Stimulated activated CD4-positive, alpha-beta T cell treated with anti-CD3 and anti-CD28 coated beads, Interleukin-1b, Interleukin-23, amount 100 ng/mL, for 4 hours (primary cell): Measurements from ENCODE around the gene TGFA.

Experiments
- DNase-seq, 2 donors: peaks; one replicate each; pipeline ENCODE4 v3.0.0-alpha.2; 2020; ENCODE audit warnings: low read depth in 2 of 2

Gene TGFA

DNA sequence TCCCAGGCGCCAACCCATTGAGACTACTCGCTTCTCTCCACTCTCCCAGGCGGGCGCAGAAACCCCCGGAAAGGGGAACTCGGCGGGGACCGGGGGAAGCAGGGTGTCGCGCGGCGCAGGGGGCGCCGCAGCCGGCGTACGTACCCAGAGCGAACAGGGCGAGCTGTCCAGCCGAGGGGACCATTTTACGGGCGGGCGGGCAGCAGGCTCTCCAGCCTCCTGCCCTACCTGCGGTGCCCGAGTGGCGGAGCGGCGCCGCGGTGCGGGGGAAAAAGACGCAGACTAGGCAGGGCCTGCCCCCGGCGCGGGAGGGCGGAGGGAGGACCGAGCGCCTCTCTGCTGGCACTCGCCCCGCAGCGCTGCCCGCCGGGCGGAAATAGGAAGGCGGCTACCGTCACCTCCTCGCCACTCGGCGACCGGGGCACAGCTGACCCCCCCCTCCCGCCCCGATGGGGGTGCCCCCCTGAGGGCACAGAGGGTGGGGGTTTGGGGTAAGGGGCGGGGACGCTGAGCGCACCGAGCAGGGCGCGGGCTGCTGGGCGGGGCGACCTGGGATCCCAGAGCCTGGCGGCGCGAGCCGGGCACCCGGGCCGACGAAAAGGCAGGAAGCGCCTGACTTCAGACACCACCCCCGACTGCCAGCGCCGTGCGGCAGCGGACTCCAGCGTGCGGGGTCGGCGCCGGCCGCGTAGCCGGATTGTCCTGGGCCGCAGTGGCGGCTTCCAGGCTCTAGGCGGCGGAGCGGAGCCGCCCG is at the start of gene TGFA:
TSS of gene TGFA (minus strand) at position 243 of the 754 bp plus-strand sequence. CDS start at position 184, 59 bp downstream.
- peak; percentile 41 to 62 for DNase-seq

DNA sequence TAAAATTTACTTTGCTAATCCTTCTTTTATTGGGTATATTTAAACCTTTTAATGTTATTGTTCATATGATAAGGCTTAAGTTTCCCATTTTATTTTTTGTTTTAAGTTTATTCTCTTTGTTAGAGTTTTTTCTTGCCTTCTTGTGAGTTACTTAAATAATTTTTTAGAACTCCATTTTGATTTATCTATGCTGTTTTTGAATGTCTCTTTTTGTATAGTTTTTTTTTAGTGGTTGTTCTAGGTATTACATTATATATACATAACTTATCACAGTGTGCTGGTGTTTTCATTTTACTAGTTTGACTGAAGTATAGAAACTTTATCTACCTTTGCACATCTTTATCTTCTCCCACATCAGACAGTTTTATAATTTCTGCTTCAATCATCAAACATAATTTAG is 49.4 kb upstream of the TGFA start:
- DNase-seq: no peak

DNA sequence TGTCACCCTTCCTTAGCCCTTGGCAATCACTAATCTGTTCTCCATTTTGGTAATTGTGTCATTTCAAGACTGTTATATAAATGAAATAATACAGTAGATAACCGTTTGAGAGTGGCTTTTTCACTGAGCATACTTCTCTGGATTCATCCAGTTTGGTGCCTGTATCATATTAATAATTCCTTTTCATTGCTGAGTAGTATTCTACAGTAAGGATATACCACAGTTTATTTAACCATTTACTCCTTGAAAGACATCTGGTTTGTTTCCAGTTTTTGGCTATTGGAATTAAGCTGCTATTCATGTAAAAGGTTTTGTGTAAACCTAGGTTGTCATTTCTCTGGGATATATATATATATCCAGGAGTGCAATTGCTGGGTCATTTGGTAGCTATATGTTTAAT is 44.6 kb upstream of the TGFA start:
- DNase-seq: no peak

DNA sequence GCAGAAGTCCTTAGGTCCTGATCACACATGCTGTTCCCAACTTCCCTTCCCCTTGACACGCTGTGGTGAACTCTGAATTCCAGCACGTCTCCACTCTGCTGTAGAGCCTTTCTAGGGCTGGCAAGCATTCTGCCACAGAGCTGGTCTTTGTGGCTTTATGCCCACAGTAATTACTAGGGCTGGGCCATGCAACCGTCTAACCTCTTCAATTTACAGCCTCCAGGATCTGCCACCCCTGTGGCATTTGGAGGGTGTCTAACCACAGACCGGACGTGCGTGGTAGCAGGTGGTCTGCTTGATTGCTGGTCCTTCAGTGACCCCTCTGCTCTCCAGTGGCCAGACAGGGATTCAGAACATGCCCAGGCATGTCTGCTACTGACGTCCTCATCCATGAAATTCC is 43.1 kb upstream of the TGFA start:
- no peak for DNase-seq

- DNase-seq: no peak
These were observed 42.7 kb upstream of the TGFA start for GRCh38 chr2:70596293-70596692.

GRCh38 chr2:70583091-70583490 is 29.5 kb upstream of the TGFA start:
- DNase-seq: no peak

GRCh38 chr2:70580352-70580751 is 26.7 kb upstream of the TGFA start:
- no peak for DNase-seq

GRCh38 chr2:70574618-70575017 is 21.0 kb upstream of the TGFA start:
- DNase-seq: no peak

DNA sequence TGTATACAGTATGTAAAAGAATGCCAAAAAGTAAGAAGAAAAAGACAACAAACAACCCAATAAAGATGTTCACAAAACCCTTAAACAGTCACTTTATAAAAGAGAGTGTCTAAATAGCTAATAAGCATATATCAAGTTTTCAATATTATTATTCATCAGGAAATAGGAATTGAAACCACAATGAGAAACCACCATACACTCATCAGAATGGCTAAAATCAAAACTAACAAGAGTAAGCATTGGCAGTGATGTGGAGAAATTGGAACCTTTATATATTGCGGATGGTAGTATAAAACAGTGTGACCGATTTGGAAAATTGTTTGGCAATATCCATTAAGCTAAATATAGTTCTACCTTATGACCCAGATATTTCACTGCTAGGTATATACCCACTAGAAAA is 20.5 kb upstream of the TGFA start:
- DNase-seq: no peak

- no peak for DNase-seq
These were observed 16.5 kb upstream of the TGFA start for GRCh38 chr2:70570041-70570661.

DNA sequence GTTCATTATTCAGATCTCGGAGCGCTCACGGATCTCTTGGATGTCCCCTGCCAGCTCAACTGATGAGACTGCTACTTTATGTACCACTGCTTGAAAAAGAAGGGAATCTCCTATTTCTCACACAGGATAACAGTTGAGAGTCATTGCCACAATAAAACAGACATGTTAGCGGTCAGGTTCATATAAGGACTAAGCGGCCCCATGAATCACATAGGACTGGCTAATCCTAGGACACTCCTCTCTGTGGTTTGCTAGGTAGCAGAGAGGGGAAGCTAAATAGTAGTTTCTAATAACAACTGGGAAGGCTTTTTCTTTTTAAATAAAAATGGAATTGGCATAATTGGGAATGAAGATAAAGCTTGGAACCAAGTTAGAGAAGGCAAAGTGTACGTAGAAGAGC is 15.9 kb upstream of the TGFA start:
- DNase-seq: no peak

DNA sequence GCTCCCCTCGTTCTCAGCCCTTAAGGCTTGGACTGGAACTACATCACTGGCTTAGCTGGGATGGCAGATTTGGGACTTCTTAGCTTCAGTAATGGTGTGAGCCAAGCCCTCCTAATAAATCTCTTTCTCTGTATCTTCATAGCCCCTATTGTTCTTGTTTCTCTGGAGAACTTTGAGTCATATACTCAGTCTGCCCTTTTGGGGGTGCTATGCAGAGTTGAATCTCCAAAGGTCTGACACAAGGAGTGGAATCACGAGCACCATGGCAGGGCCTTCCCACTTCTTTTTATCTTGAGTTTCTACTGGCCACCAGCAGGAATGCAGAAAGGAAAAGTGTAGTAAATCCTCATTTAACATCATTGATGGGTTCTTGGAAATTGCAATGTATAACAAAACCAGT is 13.3 kb upstream of the TGFA start:
- no peak for DNase-seq

DNA sequence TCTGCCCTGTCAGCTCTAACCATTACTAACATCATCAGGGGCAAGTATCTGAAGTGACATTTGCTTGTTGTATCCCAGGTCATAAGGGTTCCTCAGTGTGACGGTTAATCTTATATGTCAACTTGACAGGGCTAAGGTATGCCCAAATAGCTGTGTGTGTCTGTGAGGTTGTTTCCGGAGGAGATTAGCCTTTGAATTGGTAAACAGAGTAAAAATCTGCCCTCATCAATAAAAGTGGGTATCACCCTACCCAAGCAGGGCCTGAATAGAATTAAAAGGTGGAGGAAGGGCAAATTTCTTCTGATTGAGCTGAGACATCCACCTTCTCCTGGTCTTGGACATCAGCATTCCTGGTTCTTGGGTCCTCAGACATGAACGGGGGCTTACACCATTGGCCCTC is 12.8 kb upstream of the TGFA start:
- no peak for DNase-seq

- no peak for DNase-seq
These were observed 11.6 kb upstream of the TGFA start for GRCh38 chr2:70565039-70565731.

DNA sequence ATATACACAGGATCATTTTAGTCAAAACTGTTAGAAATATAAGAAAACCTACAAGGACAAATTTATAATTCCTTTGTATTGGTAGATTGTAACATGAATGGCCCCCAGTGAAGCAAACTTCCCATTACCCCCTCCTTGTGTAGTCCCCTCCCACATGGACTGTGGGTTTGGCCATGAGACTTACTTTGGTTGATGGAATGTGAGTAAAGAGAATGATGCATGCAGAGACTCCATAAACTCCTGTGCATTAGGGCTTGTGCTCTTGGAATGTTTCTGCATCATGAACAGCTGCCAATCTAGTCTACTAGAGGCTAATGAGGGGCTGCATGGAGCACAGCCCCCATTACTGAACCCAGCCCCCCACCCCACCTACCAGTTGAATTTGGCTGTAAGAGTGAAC is 8.3 kb upstream of the TGFA start:
- DNase-seq: no peak

GRCh38 chr2:70560442-70560841 is 6.8 kb upstream of the TGFA start:
- DNase-seq: no peak

GRCh38 chr2:70560040-70560439 is 6.4 kb upstream of the TGFA start:
- no peak for DNase-seq

DNA sequence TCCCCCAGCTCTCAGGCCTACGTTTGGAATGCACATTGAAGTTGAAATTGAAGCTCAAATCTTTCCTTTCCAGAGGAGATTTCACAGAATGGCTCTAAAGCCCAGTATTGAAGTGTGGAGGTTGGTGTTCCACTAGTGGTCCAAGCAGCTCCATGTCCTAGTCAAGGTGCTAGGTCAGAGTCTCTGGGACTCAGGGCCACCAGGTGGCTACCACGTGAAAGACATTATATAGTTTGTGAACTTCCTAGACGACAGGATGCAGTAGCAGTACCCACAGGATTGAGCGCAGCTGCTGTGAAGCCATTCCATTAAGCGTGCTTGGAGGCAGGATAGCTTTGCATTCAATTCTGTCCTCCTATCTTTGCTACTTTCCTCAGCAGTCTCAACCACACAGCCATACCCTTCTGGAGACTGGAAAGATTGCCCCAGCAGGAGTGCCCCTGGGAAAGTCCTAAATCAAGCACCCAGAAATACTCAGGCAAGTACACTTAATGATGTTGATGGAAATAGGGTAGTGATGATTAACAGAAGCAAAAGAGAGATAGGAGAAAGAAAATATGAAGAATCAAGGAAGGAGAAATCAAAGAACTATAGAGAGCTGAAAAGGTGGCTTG is 4.7 kb upstream of the TGFA start:
- no peak for DNase-seq

DNA sequence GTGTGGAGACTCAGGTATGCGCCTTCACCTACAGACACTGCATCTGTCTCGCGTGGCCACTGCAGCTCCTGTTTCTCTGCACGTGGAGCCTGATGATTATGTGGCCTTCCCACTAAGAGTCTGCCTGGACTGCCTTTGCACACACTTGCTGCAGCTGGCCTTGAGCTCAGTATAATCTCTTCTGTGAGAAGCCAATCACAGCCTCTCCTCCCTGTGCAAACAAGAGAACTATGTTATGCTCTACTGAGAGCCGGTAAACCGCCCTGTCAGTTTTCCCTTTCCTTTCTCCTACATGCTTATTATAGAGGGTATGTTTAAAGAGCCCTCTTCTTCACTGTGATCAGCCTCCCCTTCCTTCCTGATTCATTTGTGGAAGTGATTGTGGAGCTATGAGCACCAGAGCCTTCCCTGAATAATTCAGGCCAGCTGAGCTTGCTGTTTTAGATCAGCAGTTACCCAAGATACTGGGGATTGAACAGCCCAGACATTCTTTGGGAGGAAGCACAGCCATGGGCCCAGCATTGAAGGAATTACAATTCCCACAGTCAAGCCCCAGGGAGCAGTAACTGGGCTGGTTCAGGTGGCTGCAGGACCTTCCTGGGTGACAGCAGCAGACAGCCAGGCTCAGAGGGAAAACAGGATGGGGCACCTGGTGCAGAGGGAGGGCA is 3.7 kb upstream of the TGFA start:
- no peak for DNase-seq

- no peak for DNase-seq
These were observed 3.0 kb upstream of the TGFA start for GRCh38 chr2:70556608-70557007.

DNA sequence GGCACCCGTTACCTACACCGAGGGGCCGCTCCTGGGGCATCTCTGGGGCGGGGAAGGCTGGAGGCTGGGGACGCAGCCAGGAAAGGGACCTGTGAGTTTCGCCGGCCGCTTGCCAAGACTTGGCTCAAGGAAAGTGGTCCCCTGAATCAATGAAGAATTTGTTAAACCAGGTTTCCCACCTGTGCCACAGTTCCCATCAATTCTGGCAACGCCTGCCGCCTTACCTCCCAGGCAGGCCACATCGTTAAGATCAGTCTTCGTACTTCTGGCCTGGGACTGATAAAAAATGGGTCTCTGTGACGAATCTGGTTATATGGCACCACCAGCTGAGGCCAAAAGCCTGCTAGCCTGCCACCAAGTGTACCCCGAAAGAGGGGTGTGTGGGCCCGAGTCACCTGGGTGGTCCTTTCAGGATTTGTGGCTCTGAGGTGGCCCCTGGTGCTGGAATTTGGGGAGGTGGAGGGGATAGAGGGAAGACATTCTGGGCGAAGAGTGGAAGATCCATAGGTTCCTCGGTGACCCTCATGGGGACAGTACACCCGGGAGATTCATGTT is 789 bp upstream of the TGFA start:
- no peak for DNase-seq

DNA sequence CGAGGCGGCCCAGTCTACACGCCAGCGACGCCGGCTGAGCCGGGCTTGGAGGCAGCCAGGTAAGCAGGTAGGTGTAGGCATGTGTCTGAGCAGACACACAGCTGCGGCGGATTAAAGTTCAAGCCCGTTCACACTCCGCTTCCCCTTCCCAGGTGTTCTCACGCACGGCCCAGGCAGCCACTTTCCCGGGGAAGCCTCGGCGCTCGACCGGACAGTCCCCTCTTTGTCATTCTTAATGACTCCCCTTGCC is 367 bp downstream of the TGFA start:
- DNase-seq: peak in 1 of 2 donors; percentile 16
